Measurements from ENCODE around the gene SORBS2. TPM values are rescaled to one million over a fixed set of nuclear protein-coding genes. Genes with fewer than 3 reads are reported as not detected.

The SORBS2 gene
- total and polyA plus RNA-seq, 2 of the 8 experiments (the other 6 are each of a cell fraction or from before 2014, with no cell fraction given) = 73.0 to 87.1 TPM

DNA sequence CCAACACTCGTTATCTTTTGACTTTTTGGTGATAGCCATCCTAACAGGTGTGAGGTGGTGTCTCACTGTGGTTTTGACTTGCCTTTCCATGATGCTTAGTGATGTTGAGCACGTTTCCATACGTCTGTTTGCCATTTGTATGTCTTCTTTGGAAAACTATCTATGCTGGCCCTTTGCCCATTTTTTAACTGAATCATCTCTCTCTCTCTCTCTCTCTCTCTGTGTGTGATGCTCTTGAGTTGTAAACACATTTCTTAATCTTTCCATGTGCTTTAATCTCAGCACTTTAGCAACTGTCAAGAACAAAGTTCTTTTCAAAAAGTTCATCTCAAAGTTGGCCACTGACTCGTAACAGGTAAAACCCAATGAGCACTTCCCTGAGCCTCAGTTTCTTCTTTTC, 10.5 kb downstream of the SORBS2 start:
- Histone ChIP-seq H3K18ac (ENCODE audit: extremely low read depth, low read length) (no peak overlapping the region), H3K27ac (ENCODE audit: low read depth, low read length) (no peak overlapping the region), H3K9ac (replicated peaks in 1 of 4; ENCODE audit: extremely low read depth in 1 of 4, low read depth in 3 of 4, low read length in 3 of 4) (no peak overlapping the region), H4K20me1 (replicated peaks in 1 of 2; ENCODE audit: control insufficient read depth in 1 of 2, insufficient read depth in 2 of 2, low read length in 2 of 2) (no peaks in the 10 kb centered on the region), H3K27me3 (replicated peaks in 1 of 4; ENCODE audit: control insufficient read depth in 3 of 4, extremely low read depth in 1 of 4, insufficient read depth in 3 of 4, low read length in 3 of 4) (no peaks in the 10 kb centered on the region), H4K5ac (ENCODE audit: insufficient read length, low read depth, low read length) (no peak overlapping the region), H3K9me3 (ENCODE audit: insufficient read depth in 2 of 2, low read depth in 1 of 2, low read length in 1 of 2) (no peaks in the 10 kb centered on the region), H3K23me2 (ENCODE audit: low read depth, low read length) (no peaks in the 10 kb centered on the region), H3K23ac (ENCODE audit: insufficient read length) (no peak overlapping the region), H3K79me2 (ENCODE audit: control insufficient read depth in 1 of 2, insufficient read depth in 2 of 2, low read length in 2 of 2) (no peaks in the 10 kb centered on the region), H2BK12ac (ENCODE audit: low read depth, low read length) (no peak overlapping the region), H2BK120ac (replicated peaks; ENCODE audit: low read depth, low read length) (no peak overlapping the region), H3K4ac (replicated peaks; ENCODE audit: insufficient read length, low read depth, low read length) (no peak overlapping the region), H3K4me1 (replicated peaks in 1 of 4; ENCODE audit: control insufficient read depth in 3 of 4, insufficient read depth in 4 of 4, low read length in 3 of 4) (peaks cover 0 to 3% (median 1%) of the 10 kb centered on the region in 4 experiments; a peak in 5 of 7 replicates), H3K4me2 (ENCODE audit: insufficient read depth in 1 of 2, low read depth in 2 of 2, low read length in 2 of 2) (no peak overlapping the region), H3K56ac (replicated peaks; ENCODE audit: insufficient read length, low read depth, low read length) (no peak overlapping the region), H3K79me1 (ENCODE audit: low read depth, low read length) (no peaks in the 10 kb centered on the region), H4K91ac (replicated peaks; ENCODE audit: insufficient read length, low read length) (no peak overlapping the region), H4K8ac (ENCODE audit: extremely low read depth, insufficient read depth, low read length) (no peak overlapping the region), H3K4me3 (ENCODE audit: extremely low read depth in 1 of 4, insufficient read depth in 2 of 4, low read depth in 3 of 4, low read length in 4 of 4) (no peak overlapping the region), H2BK20ac (ENCODE audit: low read length) (no peak overlapping the region), H3K36me3 (ENCODE audit: control insufficient read depth in 2 of 4, insufficient read depth in 4 of 4, low read length in 3 of 4) (no peaks in the 10 kb centered on the region), H2AK5ac (ENCODE audit: low read depth, low read length) (no peak overlapping the region), H2AFZ (ENCODE audit: low read length) (no peak overlapping the region), H3K14ac (ENCODE audit: insufficient read length) (no peak overlapping the region), H2BK5ac (ENCODE audit: low read depth, low read length) (no peak overlapping the region), H2BK15ac (ENCODE audit: low read length) (no peak overlapping the region)
- ChIA-PET POLR2A (ENCODE audit: partially characterized antibody) (no interaction called here), CTCF (ENCODE audit: partially characterized antibody) (no interaction called here)
- WGBS, 2 experiments (ENCODE audit: extremely low coverage in 1 of 2, insufficient coverage in 1 of 2, insufficient read length in 1 of 2, insufficient replicate concordance in 2 of 2, low coverage in 1 of 2, low lambda C conversion rate in 2 of 2, missing lambda C conversion rate in 1 of 2) = 90% methylated on average over 4 of the region's 4 CpGs; no CpG with 5 or more reads in 1 of the 2 experiments
- no peak for FAIRE-seq
- DNase-seq (ENCODE audit: low read depth in 1 of 2, low spot score in 2 of 2) = no peak
- TF ChIP-seq SIRT6 (IDR thresholded peaks at IDR 0.05; ENCODE audit: low read length) (no peak), RXRA (IDR thresholded peaks at IDR 0.05; ENCODE audit: insufficient read depth, low read depth, low read length) (no peak), TBP (IDR thresholded peaks at IDR 0.05; ENCODE audit: low read depth, low read length) (no peak), RNF2 (IDR thresholded peaks at IDR 0.05; ENCODE audit: borderline replicate concordance, low read depth, low read length, missing control alignments, poor library complexity, severe bottlenecking) (no peak), FOSL1 (IDR thresholded peaks at IDR 0.05; ENCODE audit: insufficient read depth, low read depth, low read length) (no peak), BRCA1 (IDR thresholded peaks at IDR 0.05; ENCODE audit: low read depth, low read length) (no peak), BACH1 (IDR thresholded peaks at IDR 0.05; ENCODE audit: low read length) (no peak), ASH2L (IDR thresholded peaks at IDR 0.05; ENCODE audit: low read length) (no peak), TCF12 (IDR thresholded peaks at IDR 0.05; ENCODE audit: low read depth, low read length) (no peak), SP4 (IDR thresholded peaks at IDR 0.05; ENCODE audit: low read length) (no peak), SUZ12 (IDR thresholded peaks at IDR 0.05; ENCODE audit: low read length) (no peak), SP2 (IDR thresholded peaks at IDR 0.05; ENCODE audit: low read length) (no peak), CHD1 (IDR thresholded peaks at IDR 0.05; ENCODE audit: low read depth, low read length) (no peak), YY1 (IDR thresholded peaks at IDR 0.05; ENCODE audit: low read depth, low read length) (no peak), KDM4A (IDR thresholded peaks at IDR 0.05; ENCODE audit: low read depth, low read length, severe bottlenecking) (no peak), MAFK (IDR thresholded peaks at IDR 0.05; ENCODE audit: low read depth, low read length) (no peak), HDAC6 (IDR thresholded peaks at IDR 0.05; ENCODE audit: low read depth, low read length) (no peak)
